AG20443 (cell line): ENCODE measurements around the gene CDH13.

Source experiments
- DNase-seq: peaks from one replicate; pipeline ENCODE4 v3.0.0; 2012; ENCODE audit warnings: low spot score, mixed read lengths

The CDH13 gene

DNA sequence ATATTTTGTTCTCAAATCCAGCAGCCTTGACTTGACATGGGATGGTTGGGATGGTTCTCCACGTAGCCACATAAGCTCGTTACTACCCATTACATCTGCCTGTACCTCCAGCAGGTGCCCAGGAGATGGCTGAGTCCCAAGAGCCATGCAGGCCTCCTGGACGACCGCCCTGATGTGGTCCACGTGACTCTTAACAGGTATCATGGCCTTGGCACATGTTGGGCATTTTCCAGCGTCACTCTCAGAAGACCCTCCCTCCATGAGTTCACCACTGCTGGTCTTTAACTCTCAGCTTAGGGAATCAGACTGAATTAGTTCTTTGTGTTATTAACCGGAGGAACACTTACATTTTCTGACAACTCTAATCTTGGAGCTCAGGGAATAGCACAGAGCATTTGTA lies 161.5 kb downstream of the CDH13 start:
- no peak for DNase-seq

DNA sequence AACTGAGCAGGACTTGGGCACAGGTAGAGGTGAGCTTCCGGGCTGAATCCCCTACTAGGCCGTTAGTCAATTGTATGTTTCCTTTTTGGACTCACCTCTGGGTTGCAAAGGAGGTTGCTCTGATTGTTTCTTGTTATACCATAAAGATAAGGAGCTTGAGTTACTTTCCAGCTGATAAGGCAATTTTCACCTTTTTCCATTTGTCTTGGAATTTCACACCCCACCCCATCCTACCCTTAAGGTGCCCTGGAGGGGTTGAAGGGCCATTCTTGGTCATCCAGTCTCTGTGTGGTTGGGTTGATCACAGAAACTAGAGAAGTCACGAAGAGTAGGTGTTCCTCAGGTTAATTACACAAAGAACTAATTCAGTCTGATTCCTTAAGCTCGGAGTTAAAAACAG lies 162.2 kb downstream of the CDH13 start:
- DNase-seq = no peak

DNA sequence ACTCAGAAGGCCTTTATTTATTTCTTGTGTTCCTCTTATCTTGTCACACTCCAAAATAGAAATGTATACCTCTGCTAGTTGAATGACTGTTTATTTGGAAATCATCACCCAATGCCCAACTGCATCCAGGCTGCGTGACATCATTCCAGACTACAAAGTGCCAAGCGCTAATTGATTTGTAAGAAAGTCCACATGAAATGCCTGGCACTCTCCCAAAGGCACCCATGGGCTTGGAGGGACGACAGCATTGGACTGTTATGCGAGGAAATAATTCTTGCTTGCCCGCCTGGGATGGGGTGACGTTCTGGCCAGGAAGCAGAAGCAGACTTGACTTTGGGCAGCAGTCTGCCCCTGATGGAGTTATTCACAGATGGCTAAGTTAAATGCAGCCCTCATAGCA lies 165.9 kb downstream of the CDH13 start:
- no peak for DNase-seq

DNA sequence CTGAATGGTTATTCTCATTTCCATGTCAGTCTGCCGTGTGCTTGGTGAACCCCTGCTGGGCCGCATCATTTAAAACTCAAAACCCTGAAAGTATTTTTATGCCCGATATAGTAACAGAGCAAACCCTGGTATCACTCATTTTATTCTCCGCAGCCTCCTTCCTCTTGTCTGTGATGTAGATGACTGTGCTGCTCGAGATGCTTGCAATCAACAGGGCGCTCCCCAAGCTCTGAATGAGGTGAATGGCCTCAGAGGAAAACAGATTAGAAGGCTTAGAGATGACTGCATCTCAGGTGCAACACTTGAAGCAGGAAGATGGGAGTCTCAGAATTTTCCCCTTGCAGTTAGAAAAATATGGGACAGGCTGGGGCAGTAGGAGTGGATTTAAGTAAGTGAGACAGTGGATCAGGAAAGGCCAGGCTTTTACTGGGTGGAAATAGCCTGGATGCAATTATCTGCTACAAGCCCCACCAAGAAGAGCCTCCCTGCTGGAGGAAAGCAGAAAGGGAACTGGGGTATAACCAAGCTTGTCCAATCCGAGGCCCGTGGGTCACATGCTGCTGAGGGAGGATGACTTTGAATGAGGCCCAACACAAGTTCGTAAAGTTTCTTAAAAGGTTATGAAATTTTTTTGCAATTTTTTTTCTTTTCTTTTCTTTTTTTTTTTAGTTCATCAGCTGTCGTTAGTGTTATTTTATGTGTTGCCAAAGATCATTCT lies 166.9 kb downstream of the CDH13 start:
- peak; percentile 24 for DNase-seq

DNA sequence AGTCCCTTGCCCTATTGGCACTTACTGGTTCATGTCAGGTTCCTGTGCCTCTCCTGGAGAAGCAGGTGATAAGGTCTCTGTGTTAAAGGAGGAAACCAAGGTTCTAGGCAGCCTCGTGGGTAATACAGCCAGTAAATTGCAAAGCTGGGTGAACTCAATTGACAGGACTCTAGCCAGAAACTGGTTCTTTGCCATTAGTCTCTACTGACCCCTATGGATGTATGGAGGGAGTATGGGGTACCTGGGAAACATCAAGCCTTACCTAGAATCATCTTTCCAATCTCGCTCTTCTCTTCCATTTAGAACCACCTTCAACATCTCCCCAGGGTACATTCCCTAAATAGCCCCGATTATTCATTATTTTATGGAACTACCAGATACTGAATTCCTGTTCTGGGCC lies 169.3 kb downstream of the CDH13 start:
- no peak for DNase-seq

DNA sequence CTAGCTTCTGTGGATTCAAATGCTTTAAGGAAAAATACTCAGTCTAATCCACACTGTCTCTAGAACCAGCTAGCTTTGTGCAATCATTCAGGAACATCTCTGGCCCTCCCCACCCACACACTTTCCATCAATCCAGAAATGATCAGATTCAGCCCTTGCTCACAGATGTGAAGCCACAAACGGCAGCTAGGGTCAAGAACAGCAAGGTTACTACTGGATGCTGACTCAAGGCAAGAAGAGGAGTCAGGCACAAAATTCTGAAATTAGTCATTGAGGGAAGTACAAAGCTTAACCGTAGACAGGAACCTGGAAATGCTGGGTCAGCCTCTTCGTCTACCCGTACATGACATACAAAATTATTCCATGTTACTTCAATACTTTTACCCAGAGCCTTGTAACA lies 174.6 kb downstream of the CDH13 start:
- DNase-seq = no peak

DNA sequence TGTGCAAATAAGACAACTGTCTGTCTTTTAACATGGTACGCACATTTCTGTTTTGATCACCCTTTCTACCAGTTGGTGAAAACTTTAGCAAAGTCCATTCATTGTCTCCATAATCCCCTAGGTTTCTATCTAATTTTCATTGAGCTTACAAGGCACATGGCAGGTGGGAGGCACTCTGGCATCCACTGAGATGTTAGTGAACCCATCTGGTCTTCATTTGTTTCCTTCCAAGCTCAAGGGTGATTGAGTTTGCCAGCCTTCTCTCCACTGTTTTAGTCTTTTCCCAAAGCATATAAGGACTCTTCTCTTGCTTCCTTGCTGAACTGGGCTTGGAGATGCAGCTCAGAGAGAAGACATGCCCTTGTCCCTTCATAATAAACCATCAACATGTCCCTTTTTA lies 179.1 kb downstream of the CDH13 start:
- no peak for DNase-seq

DNA sequence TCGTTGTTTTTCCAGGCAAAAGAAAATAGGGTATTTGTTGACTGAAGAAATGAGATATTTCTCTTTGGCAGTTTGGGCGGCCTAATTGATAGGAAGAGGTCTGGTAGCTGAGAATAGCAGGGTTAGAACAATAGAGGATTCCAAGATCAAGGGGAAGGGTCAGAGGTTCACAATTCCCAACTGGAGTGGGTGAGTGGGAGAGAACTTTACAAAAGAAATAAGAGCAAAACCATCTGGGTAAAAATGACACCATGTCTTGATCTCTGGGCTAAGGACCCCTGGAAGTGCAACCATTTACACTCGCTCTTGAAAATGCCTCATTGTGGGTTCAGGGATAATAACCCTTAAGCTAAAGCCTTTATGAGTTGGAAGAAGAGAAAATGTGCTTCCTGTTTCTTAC lies 180.5 kb downstream of the CDH13 start:
- no peak for DNase-seq

DNA sequence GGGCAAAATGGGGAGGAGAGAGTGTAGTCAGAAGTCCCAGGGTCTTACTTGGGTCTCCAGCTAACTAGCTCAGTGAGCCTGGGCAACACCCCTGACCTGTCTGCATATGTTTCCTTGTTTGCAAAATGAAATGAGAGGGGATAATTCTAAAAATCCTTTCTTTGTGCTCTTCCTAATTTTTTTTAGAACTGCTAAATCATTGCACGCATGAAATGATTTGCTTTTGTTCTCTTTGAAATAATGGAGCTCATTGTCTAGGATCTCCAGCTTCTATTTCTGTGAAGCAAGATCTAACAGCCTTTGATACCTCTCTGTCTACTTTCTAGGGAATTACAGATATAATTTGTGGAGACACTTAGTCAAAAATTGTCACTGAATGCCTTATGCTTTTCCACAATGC lies 181.3 kb downstream of the CDH13 start:
- DNase-seq = no peak

DNA sequence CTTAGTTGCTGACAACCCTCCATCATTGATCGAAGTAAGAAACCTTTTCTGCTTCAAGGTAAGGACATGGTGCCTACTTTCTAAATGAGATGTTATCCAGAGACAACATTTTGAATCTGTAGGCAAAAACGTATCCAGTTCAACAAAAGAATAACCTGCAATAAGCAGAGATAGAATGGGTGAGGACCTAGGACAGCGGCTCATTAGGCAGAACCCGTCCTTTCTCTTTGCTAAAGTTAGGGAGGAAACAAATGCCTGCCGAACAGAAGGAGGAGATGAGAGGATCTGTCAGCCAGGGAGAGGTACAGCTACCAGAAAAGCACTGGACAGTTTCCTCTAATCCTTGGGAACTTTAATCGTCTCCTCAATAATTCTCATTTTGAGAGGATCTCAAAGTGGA lies 183.3 kb downstream of the CDH13 start:
- DNase-seq = no peak

DNA sequence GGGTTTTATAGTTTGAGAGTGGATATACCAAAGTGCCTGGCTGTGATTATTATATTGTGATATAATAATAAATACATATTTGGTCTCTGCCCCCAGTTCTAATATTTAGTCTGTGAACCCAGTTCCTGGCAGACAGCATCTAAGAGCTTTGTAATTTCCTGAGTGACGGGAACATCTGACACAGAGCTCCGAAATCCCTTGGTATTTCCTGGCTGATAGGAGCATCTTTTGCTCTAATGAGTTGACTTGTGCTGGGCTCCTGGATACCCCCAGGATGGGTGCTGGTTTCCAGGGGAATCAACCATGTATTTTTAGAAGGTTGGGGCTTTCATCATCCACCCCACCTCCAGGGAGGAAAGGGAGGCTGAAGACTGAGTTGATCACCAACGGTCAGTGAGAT lies 187.3 kb downstream of the CDH13 start:
- DNase-seq = no peak

DNA sequence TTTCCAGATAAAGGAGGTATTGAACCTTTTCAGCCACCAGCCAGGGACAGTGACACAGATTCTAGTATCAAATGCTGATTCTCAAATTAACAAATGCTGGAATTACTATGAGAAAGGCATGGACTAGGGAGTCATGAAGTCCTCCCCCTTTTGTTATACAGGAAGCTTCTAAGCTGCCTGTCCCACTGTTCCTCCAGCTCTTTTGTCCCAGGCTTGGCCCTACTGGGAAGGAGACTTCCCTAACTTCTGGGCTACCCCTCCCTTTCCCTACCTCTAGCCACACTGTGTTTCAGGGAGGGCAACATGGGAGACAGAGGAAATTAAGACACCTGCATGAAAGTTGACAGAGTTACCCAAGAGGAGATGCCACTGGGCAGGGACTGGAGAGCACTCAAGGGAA lies 192.5 kb downstream of the CDH13 start:
- no peak for DNase-seq

DNA sequence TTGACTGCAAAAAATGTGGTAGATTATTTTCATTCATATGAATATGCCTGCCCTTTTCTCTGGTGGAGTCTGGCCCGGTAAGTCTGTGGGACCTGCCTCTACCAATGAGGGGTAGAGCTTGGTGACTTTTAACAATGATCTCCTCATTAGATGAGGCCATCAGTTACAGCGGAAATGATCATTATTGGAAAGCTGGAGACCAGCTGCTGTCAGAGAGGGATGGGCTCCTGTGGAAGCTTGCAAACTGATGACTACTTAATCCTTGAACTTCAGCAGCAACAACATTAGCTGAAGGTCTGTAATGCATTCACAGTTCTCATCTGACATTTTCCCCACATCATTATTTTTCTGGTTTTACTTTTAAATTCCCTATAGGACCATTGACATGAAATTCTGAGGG lies 194.1 kb downstream of the CDH13 start:
- no peak for DNase-seq

DNA sequence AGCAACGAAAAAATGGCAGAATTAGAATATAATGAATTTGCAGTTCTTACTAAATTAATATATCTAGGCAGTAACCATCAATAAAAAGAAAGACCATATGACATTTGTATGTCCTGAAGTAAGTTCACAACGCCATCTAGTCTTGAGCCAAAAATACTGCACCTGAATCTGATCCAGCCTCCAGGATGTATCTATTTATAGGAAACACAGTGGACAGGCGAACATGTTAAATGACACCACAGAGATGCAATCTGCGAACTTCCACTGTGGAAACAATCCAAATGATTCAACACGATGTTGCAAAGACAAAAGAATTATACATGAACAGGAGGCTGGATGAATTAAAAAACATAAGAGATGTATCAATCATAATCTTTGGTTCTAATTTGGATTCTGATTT lies 197.6 kb downstream of the CDH13 start:
- no peak for DNase-seq

DNA sequence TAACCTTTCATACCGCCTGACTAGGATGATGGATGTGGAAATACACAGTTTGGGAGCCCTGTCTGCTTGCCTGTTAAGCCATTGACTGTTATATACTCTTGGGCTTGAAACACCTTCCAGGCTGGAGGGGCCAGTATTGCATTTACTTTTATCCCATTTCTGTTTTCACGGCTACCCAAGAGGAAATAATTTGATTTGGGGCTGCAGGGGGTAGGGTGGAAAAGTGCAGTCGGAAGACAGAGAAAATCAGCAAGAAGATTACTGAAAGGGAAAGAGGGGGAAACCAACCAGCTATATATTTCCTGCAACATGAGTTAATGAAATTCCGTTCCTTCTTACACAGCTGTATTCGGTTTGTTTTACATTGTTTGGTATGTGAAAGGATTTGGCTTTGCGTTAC lies 202.5 kb downstream of the CDH13 start:
- DNase-seq = no peak

DNA sequence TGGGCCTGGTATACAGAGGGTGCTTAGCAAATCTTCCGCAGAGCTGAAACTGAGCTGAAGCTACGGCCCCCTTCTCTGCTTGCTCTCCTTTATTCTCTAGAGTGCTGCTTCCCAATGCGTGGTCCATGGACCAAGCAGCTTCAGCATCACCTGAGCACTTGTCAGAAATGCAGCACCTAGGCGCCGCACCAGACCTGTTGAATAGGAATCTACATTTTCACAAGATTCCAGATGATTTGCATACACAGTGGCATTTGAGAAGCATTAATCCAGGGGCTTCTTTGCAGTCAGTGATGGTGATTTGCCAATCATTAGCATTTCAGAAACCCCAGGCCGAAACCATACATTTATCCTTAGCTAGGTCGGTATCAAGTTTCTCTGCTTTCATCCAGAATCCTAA lies 204.2 kb downstream of the CDH13 start:
- no peak for DNase-seq

DNA sequence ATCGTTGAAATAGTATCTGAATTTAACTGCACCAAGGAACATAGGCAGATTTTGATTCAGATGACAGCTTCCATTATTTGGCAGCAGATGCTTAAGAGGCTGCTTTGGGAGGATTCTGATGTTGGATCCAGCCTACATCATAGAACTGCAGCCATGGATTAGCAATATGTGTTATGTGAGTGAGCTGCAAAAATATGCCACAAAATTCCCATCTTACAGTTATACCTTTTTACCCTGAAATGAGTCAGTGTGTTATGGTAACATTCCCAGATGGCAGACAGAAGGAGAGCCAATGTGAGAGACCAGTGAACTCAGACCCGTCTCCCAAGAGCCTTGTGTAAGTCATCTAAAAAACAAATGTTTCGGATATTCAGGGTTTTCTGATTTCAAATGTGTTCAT lies 206.1 kb downstream of the CDH13 start:
- DNase-seq = peak; percentile 69

DNA sequence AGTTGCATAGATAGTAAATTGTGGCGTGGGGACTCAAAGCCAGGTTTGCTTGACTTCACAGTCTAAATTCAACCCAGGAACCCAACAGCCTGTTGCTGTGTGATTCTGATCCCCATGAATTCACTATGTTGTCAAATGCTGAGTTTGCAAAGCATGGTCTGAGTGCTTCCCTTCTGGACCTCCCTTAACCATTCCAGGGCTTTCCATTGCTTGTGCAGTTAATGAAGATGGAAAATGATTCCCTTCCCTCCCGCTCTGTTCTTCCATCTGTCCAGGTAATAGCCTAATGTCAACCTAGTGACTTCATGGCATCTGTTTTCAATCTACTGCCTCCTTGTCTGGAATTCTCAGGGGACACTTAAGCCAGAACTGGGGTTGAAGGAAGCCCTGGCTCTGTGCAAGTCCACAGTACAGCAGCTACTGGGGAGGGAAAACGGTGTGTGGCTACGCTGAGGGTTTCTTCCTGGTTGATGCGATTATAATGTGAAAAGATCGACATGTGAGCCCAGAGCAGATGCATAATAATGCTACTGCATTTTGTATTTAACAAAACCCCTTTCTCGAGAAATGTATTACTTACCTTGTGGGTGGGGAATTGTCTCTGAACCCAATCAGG lies 206.7 kb downstream of the CDH13 start:
- DNase-seq = no peak

DNA sequence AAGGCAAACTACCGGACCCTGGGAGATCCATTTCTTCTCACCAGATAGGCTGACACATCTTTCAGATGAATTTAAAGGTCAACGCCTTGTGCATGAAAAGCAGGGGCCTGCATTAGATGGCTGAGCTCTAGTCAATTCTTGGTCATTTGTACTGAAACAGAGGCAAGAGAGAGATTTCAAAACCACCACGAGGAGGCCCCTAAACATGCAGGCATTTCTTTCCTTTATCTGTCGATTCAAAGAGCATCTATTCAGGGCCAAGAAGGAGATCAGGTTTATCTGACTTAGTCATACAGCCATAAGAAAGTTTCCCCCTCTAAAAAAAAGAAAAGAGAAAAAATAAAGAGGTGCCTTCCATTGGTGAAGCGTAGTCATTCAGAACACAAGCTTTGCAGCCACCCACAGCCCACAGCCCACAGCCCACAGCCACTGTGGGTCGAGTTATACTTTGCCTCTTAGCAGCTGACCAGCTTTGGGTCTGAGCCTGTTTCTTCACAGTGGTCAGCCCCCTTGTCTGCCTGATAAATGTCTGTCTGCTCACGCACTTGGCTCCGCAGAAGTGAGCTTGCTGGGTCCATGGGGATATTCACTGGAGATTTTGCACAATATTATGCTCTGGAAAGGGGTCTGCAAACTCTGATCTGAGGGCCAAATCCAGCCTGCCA lies 207.5 kb downstream of the CDH13 start:
- DNase-seq = no peak

DNA sequence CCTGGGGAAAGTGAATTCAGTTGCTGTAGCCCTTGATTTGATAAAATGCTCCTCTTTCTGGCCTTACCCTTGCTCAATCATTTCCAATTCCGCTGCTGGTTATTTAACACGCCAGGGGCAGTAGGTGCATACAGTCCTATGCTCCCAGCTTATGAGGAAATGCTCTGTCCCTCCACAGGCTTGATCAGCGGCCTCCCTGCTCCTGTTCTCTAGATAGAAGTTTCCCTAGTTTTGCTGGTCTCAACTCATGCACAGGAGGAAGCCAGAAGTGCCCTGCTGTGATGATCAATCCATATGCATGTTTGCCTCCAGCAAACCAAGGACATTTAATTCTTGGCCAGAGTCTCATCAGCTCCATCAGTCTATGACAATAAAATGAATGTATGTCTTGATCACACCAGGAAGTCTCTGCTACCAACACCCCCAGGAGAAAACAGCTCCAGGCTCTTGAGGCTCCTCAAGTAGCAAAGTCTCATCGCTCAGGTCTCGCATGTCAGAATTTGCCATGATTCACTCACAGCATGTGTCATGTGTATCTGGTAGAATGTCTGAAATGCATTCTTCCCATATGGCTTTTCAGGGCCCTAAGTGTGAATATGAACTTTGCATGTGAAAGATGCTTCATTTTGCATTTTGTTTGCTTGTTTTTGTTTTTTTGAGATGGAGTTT lies 208.9 kb downstream of the CDH13 start:
- DNase-seq = no peak

DNA sequence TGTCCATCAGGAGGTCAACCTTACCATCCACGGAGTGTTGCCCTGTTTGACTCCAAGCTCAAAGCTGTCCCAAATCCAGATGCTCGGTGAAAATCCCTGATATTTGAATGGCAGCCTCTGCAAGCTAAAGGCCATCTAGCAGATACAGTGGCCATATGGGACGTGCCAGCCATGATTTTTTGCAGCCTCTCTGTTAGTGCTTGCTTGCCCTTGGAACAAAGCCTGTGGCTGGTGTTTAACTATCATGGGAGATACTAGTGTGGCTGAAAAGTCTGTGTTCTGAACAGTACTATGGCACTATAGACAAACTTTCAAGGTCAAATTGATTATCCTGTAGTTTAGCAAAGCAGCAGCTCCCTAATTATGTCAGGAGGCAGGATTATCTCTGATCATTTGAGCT lies 214.3 kb downstream of the CDH13 start:
- DNase-seq = no peak

DNA sequence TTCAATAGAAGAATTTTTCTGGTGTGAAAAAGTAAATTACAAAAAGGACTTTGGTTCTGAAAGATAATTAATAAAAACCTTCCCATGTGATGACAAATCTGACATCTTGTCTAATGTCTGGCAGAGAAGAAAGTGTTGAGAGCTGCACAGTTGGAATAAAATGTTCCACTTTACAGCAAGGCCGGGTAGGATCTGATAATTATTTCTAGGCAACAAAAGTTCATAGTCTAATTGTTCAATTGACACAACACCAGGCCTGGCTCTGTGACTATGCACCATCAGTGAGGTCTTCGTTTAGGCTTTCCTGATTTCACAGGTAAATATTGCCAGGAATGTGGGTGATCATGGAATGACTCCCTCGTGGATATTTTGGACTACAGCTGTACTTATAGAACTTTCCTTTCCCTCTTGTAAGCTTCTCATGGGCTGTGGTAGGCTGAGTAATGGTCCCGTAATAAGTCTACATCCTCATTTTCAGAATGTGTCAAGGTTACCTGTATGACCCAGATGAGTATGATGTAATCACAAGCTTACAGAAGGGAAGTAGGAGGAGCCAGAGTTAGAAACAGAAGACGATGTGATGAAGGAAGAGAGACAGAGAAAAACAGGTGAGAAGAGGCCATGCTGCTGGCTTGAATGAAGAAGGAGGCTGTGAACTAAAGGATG lies 217.0 kb downstream of the CDH13 start:
- DNase-seq = no peak

DNA sequence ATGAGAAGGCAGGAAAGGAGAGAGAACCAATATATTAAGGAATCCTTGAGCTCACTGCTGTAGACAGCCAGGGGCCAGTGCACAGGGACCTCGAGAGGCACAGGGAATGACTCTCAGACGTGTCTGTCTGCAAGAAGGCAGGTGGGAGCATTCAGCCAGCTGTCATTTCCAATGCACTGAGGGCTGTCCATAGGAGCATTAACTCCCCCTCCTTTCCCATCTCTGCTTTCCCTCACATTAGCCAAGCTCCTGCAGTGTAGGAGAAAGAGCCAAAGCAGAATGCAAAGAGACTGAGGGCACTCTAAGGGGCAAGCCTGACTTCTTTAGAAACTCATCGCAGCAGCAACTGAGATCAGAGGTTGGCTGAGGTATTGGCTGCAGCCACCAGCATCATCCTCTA lies 218.3 kb downstream of the CDH13 start:
- DNase-seq = no peak
